ENCODE data around the gene DLGAP1. TPM values are rescaled to one million over a fixed set of nuclear protein-coding genes. Genes with fewer than 3 reads are reported as not detected.

The DLGAP1 gene
- total and polyA plus RNA-seq, 4 donors: 0.54 to 11.8 (median 3.1) TPM

DNA sequence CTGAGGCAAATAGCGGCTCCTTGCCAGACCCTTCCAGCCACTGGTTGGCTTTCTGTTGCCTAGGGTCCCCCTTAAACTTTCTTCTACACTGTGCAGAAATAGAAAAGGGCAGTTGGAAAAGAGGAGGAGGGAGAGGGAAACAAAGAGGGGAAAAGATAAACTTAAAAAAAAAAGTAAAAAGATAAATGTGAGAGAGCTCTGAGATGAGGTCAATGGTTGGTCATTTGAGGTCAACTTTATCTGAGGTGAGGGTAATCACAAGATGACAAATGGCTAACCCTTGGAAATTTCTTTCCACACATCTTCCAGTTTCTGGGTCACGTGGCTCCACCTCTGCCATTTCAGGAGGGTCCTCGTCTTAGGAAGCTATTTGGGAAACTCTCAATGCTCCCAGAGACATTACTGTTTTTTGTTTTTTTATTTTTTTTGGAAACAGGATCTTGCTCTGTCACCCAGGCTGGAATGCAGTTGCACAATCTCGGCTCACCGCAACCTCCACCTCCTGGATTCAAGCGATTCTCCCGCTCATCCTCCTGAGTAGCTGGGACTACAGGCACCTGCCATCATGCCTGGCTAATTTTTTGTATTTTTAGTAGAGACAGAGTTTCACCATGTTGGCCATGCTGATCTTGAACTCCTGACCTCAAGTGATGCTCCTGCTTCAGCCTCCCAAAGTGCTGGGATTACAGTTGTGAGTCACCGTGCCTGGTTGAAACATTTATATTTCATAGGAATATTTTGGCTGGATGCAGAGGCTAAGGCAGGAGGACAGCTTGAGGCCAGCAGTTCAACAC lies 805.3 kb downstream of the DLGAP1 start:
- H3K4me1 ChIP-seq (ENCODE audit: control insufficient read depth in 5 of 5, insufficient read depth in 5 of 5, low read length in 5 of 5): peaks cover 2 to 55% (median 27%) of the 10 kb centered on the region in 5 donors
- no peaks in the 10 kb centered on the region for H3K36me3 ChIP-seq (ENCODE audit: control insufficient read depth in 4 of 4, insufficient read depth in 4 of 4, low read length in 4 of 4)
- no peak overlapping the region for H3K4me3 ChIP-seq
- H3K9ac ChIP-seq (ENCODE audit: insufficient read depth in 1 of 2, low read length in 2 of 2): no peak overlapping the region
- H3K27ac ChIP-seq (ENCODE audit: low read depth in 1 of 2, low read length in 1 of 2): no peak overlapping the region
- no peak for DNase-seq
- H3K27me3 ChIP-seq (ENCODE audit: control insufficient read depth in 3 of 3, insufficient read depth in 3 of 3, low read length in 2 of 3): no peaks in the 10 kb centered on the region
- ATAC-seq (ENCODE audit: insufficient read depth, low FRiP score): no peak
- TF ChIP-seq CTCF (IDR thresholded peaks at IDR 0.05; ENCODE audit: control extremely low read depth, extremely low read depth): no peak
- no peaks in the 10 kb centered on the region for H3K9me3 ChIP-seq (ENCODE audit: control insufficient read depth in 4 of 4, insufficient read depth in 3 of 4, low read length in 3 of 4)
- 83% methylated on average over 8 of the region's 8 CpGs for WGBS, 2 donors

- ATAC-seq (ENCODE audit: insufficient read depth, low FRiP score): no peak
Measured at GRCh38 chr18:3649135-3649632, 805.9 kb downstream of the DLGAP1 start.

DNA sequence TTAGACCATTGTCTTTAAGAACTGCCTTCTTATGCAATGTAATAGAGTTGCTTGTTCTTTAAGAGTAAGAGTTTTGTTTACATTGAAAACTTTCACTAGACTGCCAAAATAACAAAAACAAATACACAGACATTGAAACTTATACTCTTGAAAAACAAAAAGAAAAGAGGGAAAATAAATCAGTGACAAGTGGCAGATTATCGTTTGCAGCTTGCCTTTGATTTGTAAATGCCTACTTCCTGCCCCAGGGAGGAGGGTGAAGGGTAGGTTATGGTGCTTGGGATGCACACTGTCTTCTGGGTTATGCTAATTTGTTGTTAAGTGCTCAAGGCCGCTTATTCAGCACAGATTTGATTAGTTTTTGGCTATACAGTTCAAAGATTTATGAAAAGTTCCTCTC lies 806.5 kb downstream of the DLGAP1 start:
- H3K9me3 ChIP-seq (ENCODE audit: control insufficient read depth in 4 of 4, insufficient read depth in 3 of 4, low read length in 3 of 4): no peaks in the 10 kb centered on the region
- DNase-seq (peak in 2 of 3 donors; percentile 49 to 87), ATAC-seq (ENCODE audit: insufficient read depth, low FRiP score) (no peak)
- no peak overlapping the region for H3K27ac ChIP-seq (ENCODE audit: low read depth in 1 of 2, low read length in 1 of 2)
- H3K9ac ChIP-seq (ENCODE audit: insufficient read depth in 1 of 2, low read length in 2 of 2): no peak overlapping the region
- H3K36me3 ChIP-seq (ENCODE audit: control insufficient read depth in 4 of 4, insufficient read depth in 4 of 4, low read length in 4 of 4): no peaks in the 10 kb centered on the region
- no peak overlapping the region for H3K4me3 ChIP-seq
- no peaks in the 10 kb centered on the region for H3K27me3 ChIP-seq (ENCODE audit: control insufficient read depth in 3 of 3, insufficient read depth in 3 of 3, low read length in 2 of 3)
- 42 to 57% methylated on average over 2 of the region's 2 CpGs for WGBS, 2 donors
- TF ChIP-seq CTCF (IDR thresholded peaks at IDR 0.05; ENCODE audit: control extremely low read depth, extremely low read depth): no peak
- peaks cover 2 to 43% (median 21%) of the 10 kb centered on the region in 5 donors for H3K4me1 ChIP-seq (ENCODE audit: control insufficient read depth in 5 of 5, insufficient read depth in 5 of 5, low read length in 5 of 5)

More at GRCh38 chr18:3649135-3649632, 805.9 kb downstream of the DLGAP1 start:
- Histone ChIP-seq H3K4me3 (no peak overlapping the region), H3K9ac (ENCODE audit: insufficient read depth in 1 of 2, low read length in 2 of 2) (no peak overlapping the region), H3K27me3 (ENCODE audit: control insufficient read depth in 3 of 3, insufficient read depth in 3 of 3, low read length in 2 of 3) (no peaks in the 10 kb centered on the region), H3K36me3 (ENCODE audit: control insufficient read depth in 4 of 4, insufficient read depth in 4 of 4, low read length in 4 of 4) (no peaks in the 10 kb centered on the region), H3K9me3 (ENCODE audit: control insufficient read depth in 4 of 4, insufficient read depth in 3 of 4, low read length in 3 of 4) (no peaks in the 10 kb centered on the region), H3K4me1 (ENCODE audit: control insufficient read depth in 5 of 5, insufficient read depth in 5 of 5, low read length in 5 of 5) (peaks cover 2 to 49% (median 22%) of the 10 kb centered on the region in 5 donors), H3K27ac (ENCODE audit: low read depth in 1 of 2, low read length in 1 of 2) (peak overlapping the region in 1 of 2 donors; percentile 34)
- WGBS, 2 donors: 78 to 87% methylated on average over 6 of the region's 6 CpGs
- no peak for TF ChIP-seq CTCF (IDR thresholded peaks at IDR 0.05; ENCODE audit: control extremely low read depth, extremely low read depth)
- peak in 2 of 3 donors; percentile 35 to 55 for DNase-seq

Data from lung (tissue), 12 donors.